Stomach (tissue), 9 donors: ENCODE measurements around the gene RPTOR. TPM values are rescaled to one million over a fixed set of nuclear protein-coding genes. Genes with fewer than 3 reads are reported as not detected.

ENCODE experiments used
- DNase-seq, 2 donors: peaks; one replicate each; pipeline versions ENCODE4 v3.0.0 to v3.0.0-alpha.2; 2013 to 2019
- H3K27ac ChIP-seq, 5 donors: fragments of 200-600 bp in 4 of 5; sonication (generic) in 4 of 5; one replicate each; pipeline ENCODE4 v1.5.1; 2013 to 2019; ENCODE audit warnings: mild to moderate bottlenecking in 1 of 5, moderate library complexity in 1 of 5
- H3K27me3 ChIP-seq, 3 donors: fragments of 200-600 bp; sonication (generic); one replicate each; pipeline ENCODE4 v1.5.1; 2017 to 2019; ENCODE audit warnings: mixed run types in 1 of 3
- H3K36me3 ChIP-seq, 4 donors: fragments of 200-600 bp; sonication (generic); 1 replicate in 3 of 4; 2 replicates in 1 of 4; pipeline ENCODE4 v1.5.1; 2016 to 2019
- H3K4me1 ChIP-seq, 4 donors: fragments of 200-600 bp; sonication (generic); one replicate each; pipeline ENCODE4 v1.5.1; 2016 to 2019
- H3K4me3 ChIP-seq, 4 donors: fragments of 200-600 bp; sonication (generic) in 3 of 4; one replicate each; pipeline ENCODE4 v1.5.1; 2016 to 2019; ENCODE audit warnings: mild to moderate bottlenecking in 1 of 4
- H3K9me3 ChIP-seq, 4 donors: fragments of 200-600 bp; sonication (generic); one replicate each; pipeline ENCODE4 v1.5.1; 2016 to 2019
- EP300 ChIP-seq: sonication (generic); formaldehyde crosslinking; IDR thresholded peaks from one replicate; pipeline ENCODE4 v1.6.1; 2017; ENCODE audit warnings: antibody characterized with exemption
- POLR2A ChIP-seq, 4 donors: fragments of 450-650 bp; IDR thresholded peaks; one replicate each; pipeline ENCODE4 v1.6.1; 2016; ENCODE audit warnings: antibody characterized with exemption in 4 of 4, control low read depth in 2 of 4, mild to moderate bottlenecking in 1 of 4, moderate library complexity in 1 of 4
- POLR2AphosphoS5 ChIP-seq, 3 donors: sonication (generic); formaldehyde crosslinking; IDR thresholded peaks; one replicate each; pipeline ENCODE4 v1.6.1; 2016; ENCODE audit warnings: antibody characterized with exemption in 3 of 3
- WGBS, 5 donors: extraction: QIAGEN DNeasy Blood & Tissue Kit in 3 of 5; methylation state at CpG; one replicate each; pipeline versions ENCODE4 v1.1.5 to v1.1.7; 2013 to 2018; 5-methylcytosine and 5-hydroxymethylcytosine counted together
- intact Hi-C: fragments of 100-400 bp; cut with DNase I; formaldehyde crosslinking; loops from one replicate; pipeline ENCODE4 v1.15.1; 2023; ENCODE audit warnings: low total_unique reads
- polyA plus RNA-seq, 3 donors: library from polyadenylated mRNA; stranded (reverse); fragments of 200-250 nt; gene quantifications; one replicate each; pipeline ENCODE4 v1.2.3, GENCODE V29; 2013
- total RNA-seq, 5 donors: library from RNA; depleted of rRNA; stranded (reverse); fragments of >200 nt; gene quantifications; one replicate each; pipeline versions ENCODE4 v1.1.0 to v1.2.3, GENCODE V29; 2014 to 2016
- TF ChIP-seq, protein P1 (sequence below), 7 experiments: fragments of 450-650 bp in 4 of 7; fragments of 200-600 bp in 3 of 7; sonication (generic) in 3 of 7; IDR thresholded peaks; one replicate each; pipeline ENCODE4 v1.5.1; 2016 to 2019; ENCODE audit warnings: antibody characterized with exemption in 7 of 7, control low read depth in 2 of 7, mild to moderate bottlenecking in 1 of 7
- donor health status: healthy with polysubstance abuse.
- donor health status: Bipolar disorder and iron deficiency.
- donor health status: healthy.

RPTOR gene
- total and polyA plus RNA-seq, 8 donors, result 3.8 to 103 (median 19.3) TPM

DNA sequence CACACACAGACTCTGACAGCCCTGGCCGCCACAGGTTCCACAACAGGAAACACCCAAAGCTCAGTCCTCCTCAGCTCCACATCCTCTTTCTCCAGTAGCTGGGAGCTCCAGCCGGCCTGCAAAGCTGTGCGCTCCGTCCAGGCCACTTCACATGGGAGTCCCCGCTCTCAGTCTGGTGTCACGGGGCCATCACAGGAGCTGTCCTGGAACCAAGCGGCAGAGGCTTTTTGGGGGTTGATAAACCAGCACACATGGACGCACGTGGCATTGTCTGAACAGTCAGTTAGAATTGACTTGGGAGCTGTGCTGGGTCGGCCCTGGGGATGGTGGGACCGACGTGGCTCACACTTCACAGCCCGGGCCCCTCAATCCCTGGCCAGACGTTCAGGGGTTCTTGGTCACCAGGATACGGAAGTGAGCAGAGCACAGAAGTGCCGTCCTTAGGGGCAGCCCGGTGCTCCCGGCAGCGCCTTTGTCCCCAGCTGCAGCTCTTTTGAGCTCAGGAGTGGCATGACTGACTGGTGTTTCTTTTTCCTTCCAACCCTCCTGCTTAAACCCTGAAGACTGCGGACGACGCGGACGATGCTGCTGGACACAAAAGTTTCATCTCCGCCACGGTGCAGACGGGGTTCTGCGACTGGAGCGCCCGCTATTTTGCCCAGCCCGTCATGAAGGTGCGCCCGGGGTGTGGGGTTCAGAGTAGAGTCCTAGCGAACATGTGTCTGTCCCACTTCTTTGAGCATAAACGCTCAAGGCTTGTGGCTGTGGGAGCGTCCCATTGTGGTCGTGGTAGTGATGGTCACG, 380.4 kb downstream of the RPTOR start:
- peaks cover 15 to 88% (median 66%) of the 10 kb centered on the region in 4 donors for H3K36me3 ChIP-seq
- no peak overlapping the region for H3K4me3 ChIP-seq
- DNase-seq, result no peak
- intact Hi-C loops, result no loop called here
- H3K9me3 ChIP-seq, result no peaks in the 10 kb centered on the region
- 93 to 95% (median 94%) methylated on average over 38 of the region's 38 CpGs for WGBS, 5 donors
- no peaks in the 10 kb centered on the region for H3K27me3 ChIP-seq
- no peak for TF ChIP-seq POLR2AphosphoS5 (IDR thresholded peaks at IDR 0.05)
- TF ChIP-seq POLR2A (IDR thresholded peaks at IDR 0.05), result no peak
- TF ChIP-seq, protein P1, sequence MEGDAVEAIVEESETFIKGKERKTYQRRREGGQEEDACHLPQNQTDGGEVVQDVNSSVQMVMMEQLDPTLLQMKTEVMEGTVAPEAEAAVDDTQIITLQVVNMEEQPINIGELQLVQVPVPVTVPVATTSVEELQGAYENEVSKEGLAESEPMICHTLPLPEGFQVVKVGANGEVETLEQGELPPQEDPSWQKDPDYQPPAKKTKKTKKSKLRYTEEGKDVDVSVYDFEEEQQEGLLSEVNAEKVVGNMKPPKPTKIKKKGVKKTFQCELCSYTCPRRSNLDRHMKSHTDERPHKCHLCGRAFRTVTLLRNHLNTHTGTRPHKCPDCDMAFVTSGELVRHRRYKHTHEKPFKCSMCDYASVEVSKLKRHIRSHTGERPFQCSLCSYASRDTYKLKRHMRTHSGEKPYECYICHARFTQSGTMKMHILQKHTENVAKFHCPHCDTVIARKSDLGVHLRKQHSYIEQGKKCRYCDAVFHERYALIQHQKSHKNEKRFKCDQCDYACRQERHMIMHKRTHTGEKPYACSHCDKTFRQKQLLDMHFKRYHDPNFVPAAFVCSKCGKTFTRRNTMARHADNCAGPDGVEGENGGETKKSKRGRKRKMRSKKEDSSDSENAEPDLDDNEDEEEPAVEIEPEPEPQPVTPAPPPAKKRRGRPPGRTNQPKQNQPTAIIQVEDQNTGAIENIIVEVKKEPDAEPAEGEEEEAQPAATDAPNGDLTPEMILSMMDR (IDR thresholded peaks at IDR 0.05), result no peak
- no peak for TF ChIP-seq EP300
- peaks cover 0 to 9% (median 4%) of the 10 kb centered on the region in 4 donors for H3K4me1 ChIP-seq
- no peak overlapping the region for H3K27ac ChIP-seq

DNA sequence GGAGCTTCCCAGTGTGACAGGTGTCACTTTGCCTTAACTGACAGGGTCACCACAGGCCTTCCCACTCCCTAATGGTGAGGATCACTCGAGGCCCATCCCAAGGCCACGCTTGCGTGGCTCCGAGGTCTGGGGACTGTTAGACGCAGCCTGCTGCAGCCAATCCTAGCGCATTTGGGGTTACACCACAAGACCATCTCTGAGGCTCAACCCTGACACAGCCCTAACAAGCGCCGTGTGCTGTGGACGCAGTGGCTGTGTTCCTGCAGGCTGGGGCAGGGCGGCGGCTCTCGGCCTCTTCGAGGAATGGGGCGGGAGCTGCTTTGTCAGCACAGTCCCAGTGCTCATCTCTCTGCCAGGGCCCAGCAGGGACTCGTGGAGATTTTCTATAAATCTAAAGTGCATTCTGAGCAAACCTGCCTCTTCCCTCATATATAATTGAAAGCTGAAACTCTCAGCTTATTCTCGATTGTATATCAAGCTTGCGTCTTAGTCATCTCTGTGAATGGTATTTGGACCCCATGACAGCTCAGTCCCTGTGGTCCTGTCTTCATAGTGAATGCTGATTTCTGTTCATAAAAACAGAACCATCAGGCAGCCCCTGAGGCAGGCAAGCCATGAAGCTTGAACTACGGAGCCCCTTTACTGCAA, 381.2 kb downstream of the RPTOR start:
- 75 to 89% (median 85%) methylated on average over 18 of the region's 18 CpGs for WGBS, 5 donors
- H3K27ac ChIP-seq, result no peak overlapping the region
- no peaks in the 10 kb centered on the region for H3K9me3 ChIP-seq
- H3K4me3 ChIP-seq, result no peak overlapping the region
- peaks cover 0 to 3% (median 0%) of the 10 kb centered on the region in 4 donors for H3K4me1 ChIP-seq
- DNase-seq, result no peak
- no peaks in the 10 kb centered on the region for H3K27me3 ChIP-seq
- intact Hi-C loops, result no loop called here
- TF ChIP-seq POLR2A (IDR thresholded peaks at IDR 0.05) (no peak), POLR2AphosphoS5 (IDR thresholded peaks at IDR 0.05) (no peak)
- H3K36me3 ChIP-seq, result peaks cover 15 to 91% (median 67%) of the 10 kb centered on the region in 4 donors

DNA sequence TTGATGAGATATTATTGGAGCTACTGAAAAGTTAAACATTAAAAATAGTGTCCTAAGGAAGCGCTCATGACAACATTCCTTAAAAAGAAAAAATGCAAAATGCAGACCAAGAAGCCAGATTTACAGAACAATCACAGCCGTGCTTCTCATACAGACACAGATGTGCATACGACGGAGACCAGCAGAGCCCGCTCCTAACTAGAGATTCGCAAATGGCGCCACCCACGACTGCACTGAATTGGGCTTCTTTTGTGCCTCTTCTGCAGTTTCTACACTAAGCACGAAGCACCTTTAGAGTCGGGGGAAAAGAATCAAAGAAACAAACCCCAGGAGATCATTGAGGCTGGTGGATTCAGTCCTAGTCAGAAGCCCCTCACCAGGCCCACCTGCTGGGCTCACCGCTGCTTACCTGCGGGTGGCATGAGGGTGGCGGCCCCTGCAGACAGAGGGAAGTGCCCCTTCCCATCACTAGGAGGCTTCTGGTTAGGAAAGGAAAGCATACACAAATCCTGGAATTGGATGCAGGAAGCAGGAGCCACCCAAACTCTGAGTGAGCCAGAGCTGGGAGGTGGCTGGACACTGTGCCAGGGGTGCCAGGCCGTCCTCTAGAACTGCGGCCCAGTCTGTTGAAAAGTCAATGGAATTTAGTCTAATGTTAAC, 382.1 kb downstream of the RPTOR start:
- WGBS, 5 donors, result 81 to 89% (median 87%) methylated on average over 15 of the region's 15 CpGs
- Histone ChIP-seq H3K4me3 (no peak overlapping the region), H3K9me3 (no peaks in the 10 kb centered on the region), H3K27ac (no peak overlapping the region), H3K36me3 (peaks cover 15 to 88% (median 71%) of the 10 kb centered on the region in 4 donors), H3K27me3 (no peaks in the 10 kb centered on the region), H3K4me1 (peaks cover 0 to 10% (median 0%) of the 10 kb centered on the region in 4 donors)
- no peak for DNase-seq
- TF ChIP-seq POLR2A (IDR thresholded peaks at IDR 0.05), result no peak
- intact Hi-C loops, result no loop called here

DNA sequence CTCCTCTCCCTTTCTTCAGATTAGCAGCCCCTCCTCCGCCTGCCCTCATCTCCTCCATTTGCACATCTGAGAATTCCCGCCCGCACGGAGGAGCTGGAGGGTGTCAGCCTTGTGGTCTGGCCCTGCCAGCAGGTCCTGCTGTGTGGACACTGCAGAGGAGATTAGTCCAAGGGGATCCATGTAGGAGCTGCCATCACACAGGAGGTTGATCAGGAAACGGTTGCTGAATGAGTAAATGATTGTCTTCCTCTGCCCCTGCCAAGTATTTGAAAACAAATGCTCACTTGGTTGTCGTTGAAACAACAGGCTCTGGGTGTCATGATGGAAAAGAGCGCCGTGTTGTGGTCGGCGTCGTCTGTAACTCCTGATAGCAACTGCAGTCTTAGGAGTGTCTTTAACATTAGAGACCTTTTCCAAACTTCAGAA, 383.2 kb downstream of the RPTOR start:
- intact Hi-C loops, result no loop called here
- TF ChIP-seq, protein P1 (IDR thresholded peaks at IDR 0.05), result no peak
- TF ChIP-seq POLR2AphosphoS5 (IDR thresholded peaks at IDR 0.05) (no peak), EP300 (no peak), POLR2A (IDR thresholded peaks at IDR 0.05) (no peak)
- WGBS, 5 donors, result 61 to 70% (median 67%) methylated on average over 9 to 11 of the region's 11 CpGs
- H3K27ac ChIP-seq, result no peak overlapping the region
- peaks cover 0 to 10% (median 0%) of the 10 kb centered on the region in 4 donors for H3K4me1 ChIP-seq
- no peak for DNase-seq
- peaks cover 15 to 78% (median 64%) of the 10 kb centered on the region in 4 donors for H3K36me3 ChIP-seq
- no peaks in the 10 kb centered on the region for H3K27me3 ChIP-seq
- no peaks in the 10 kb centered on the region for H3K9me3 ChIP-seq
- H3K4me3 ChIP-seq, result no peak overlapping the region

DNA sequence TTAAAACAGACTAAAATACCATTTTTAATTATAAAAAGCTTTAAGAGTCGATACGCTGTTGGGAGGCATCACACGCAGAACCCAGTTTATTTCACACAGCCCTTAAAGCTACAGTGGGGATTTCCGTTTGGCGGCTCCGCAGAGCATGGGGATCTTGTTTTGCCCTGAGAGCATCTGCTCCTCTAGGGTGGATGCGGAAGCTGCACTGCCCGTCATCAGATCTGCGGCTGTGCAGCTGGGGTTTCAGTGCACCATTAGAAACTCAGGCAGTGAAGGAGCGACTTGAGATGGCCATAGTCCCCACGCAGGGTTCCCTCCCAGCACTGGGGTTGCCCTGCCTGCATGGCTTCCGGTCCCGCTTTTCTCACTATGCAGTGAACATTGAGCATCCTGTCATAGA, 384.8 kb downstream of the RPTOR start:
- TF ChIP-seq POLR2A (IDR thresholded peaks at IDR 0.05) (no peak), POLR2AphosphoS5 (IDR thresholded peaks at IDR 0.05) (no peak), EP300 (no peak)
- TF ChIP-seq, protein P1 (IDR thresholded peaks at IDR 0.05), result no peak
- WGBS, 5 donors, result 92 to 98% (median 96%) methylated on average over 13 of the region's 13 CpGs
- peaks cover 13 to 61% (median 48%) of the 10 kb centered on the region in 4 donors for H3K36me3 ChIP-seq
- H3K4me3 ChIP-seq, result no peak overlapping the region
- no peaks in the 10 kb centered on the region for H3K9me3 ChIP-seq
- H3K27me3 ChIP-seq, result no peaks in the 10 kb centered on the region
- H3K27ac ChIP-seq, result no peak overlapping the region
- H3K4me1 ChIP-seq, result peaks cover 0 to 10% (median 0%) of the 10 kb centered on the region in 4 donors
- no peak for DNase-seq
- intact Hi-C loops, result no loop called here
